GM10847 (cell line): Measurements from ENCODE around the gene PDE4D.

Experiments
- POLR2A ChIP-seq: IDR thresholded peaks from 2 replicates; pipeline ENCODE4 v1.6.1; 2011; ENCODE audit not compliant: insufficient read length; ENCODE audit errors: extremely low read depth

The PDE4D gene

DNA sequence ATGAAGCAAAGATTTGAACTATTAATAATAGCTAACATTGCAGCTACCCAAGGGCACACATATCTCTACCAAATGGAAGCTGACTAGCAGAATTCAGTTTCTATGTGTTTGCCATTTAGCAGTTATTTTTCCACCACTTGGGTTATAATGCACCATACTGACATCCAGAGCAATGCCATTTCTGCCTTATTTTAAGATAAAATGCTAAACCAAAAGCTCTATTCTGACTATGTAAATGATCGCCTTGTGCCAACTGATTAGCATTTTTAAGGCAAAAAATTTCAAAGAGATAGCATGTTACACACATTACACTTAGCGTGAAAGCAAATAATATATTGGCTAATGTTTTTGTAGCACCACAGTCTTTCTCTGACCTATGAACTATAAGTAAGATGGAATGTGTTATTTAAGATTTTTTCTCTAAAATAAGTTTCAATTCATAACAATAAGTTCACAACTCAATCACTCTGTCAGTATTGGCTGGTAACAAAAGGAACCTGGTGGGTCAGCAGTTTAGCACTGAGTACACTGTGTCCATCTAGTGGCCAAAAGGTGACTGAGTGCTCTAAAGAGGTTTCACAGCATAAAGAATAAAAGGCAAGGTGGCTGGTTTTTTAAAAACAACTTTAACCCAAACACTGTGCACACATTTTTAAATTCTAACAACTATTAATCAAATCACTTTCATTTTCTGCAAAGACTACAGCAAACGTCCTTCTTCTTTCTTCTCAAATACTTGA, 443.5 kb downstream of the PDE4D start:
- no peak for TF ChIP-seq POLR2A

- no peak for TF ChIP-seq POLR2A
Measured at GRCh38 chr5:59446356-59446755, 447.2 kb downstream of the PDE4D start.

DNA sequence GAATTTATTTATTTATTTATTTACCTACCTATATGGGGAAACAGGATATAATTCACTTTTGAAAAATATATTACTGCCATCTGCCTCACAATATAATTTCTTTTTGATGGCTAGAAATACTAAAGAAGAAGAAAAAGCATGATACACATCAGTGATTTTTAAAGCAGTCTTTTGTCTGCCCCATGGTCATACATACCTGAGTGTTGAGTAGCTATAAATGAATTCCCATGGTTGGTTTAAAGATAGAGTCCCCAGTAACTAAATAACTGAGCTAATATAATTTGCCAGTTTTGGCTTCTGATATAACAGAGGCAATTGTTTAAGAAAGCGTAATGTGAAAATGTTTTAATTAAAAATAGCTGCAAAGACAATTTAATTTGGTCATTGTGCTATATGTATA, 447.8 kb downstream of the PDE4D start:
- TF ChIP-seq POLR2A: no peak

DNA sequence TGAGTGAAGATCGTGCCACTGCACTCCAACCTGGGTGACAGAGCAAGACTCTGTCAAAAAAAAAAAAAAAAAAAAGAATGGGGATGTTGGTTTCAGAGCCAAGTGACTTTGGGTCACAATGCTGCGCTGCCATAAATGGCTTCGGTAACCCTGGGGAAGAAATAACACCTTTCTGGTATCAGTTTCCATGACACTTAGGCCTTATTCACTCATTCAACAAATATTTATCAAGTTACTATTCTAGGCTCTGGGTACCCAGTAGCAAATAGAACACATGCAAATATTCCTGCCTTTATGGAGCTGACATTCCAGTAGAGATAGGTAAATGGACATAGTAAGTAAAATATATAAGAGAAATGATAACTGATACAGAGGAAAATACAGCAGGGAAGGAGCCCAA, 454.2 kb downstream of the PDE4D start:
- no peak for TF ChIP-seq POLR2A

DNA sequence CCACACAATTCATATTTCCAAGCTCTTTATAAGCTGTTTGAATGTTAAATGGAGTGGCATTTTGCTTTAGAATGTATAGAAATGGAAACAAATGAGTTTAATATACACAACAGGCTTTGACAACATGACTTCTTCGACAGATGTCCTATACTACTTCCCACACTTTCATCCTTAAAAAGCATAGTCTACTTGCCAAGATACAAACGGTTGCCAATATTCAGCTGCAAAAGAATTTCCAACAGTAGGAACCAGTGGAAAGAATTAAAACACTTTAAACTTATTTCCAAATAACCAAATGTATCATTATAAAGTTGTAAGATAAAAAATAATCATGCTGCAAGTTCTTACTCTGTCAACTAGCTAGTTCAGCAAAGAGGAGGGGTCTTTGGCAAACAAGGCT, 456.4 kb downstream of the PDE4D start:
- TF ChIP-seq POLR2A: no peak

GRCh38 chr5:59436364-59437148, 457.0 kb downstream of the PDE4D start:
- no peak for TF ChIP-seq POLR2A

DNA sequence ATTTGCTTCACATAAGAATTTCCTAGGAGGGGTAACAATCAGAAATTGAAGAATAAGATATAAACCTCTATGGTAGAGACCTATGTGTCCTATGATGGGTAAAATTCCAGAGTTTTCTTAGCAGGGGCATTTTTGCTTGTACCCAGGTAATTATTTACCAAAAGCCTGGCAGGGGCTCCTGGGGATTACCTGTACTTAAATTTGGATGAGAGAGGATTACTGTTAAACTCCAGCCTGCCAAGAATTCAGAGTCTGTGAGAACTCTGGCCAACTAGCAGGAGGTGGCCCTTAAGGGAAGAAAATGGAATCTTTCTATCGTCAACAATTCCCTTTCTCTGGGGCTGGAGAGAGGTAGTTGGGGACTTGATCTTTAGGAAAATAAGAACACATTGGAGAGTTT, 460.4 kb downstream of the PDE4D start:
- TF ChIP-seq POLR2A: no peak

DNA sequence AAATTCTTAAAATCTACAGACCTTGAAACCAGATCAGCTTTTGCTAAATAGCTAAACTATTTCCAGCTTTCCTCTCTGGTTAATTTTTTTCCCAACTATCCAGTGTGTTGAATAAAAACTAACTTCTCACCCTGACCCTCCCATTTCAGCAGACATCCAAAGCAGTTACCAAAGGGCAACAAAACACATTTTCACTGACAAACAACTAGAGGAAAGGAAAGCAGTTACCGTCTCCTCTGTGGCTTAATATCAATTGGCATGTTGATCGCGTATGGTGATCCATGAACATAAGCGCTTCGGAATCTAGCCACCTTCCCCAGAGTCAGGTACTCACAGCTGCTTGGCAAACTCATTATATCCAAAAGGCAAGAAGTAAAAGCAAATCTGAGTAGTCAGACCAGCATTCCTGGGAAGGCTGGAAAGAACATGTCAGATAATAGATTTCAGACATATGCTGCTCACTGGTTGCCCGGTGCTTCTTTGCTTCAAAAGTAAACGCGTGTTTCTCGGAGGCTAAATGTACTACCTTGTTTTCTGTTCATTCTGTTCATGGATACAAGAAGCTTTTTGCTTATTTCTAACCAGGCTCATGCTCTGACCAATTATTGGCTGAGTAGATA, 463.4 kb downstream of the PDE4D start:
- TF ChIP-seq POLR2A: no peak

- TF ChIP-seq POLR2A: no peak
Measured at GRCh38 chr5:59428391-59428790, 465.1 kb downstream of the PDE4D start.

DNA sequence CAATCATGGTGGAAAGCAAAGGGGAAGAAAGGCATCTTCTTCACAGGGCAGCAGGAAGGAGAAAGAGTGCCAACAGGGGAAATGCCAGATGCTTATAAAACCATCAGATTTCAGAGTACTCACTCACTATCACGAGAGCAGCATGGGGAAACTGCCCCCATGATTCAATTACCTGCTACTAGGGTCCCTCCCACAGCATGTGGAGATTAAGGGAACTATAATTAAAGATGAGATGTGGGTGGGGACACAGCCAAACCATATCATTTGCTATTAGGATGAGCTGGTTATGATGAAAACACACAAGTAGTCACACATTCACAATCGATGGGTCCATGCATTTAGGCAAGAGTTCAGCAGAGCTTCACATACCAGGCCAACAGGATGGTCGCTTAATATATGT, 469.0 kb downstream of the PDE4D start:
- TF ChIP-seq POLR2A: no peak

DNA sequence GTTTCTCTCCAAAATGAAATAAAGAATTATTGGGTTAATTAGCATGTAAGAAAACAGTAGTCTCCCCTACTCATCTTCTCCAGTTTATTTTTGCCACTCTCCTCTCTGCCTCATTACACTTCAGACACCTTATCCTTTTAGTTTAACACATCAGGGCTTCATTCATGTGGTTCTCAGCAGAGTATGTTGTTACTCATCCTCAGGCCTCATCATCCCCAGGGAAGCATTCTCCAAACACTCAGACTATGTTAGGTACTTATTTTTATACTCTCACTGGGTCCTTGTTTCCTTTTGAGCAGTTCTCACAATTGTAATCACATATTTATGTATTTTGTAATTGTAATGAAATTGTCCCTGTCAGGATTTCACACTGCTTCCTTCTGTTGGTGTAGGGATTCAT, 470.5 kb downstream of the PDE4D start:
- TF ChIP-seq POLR2A: no peak

DNA sequence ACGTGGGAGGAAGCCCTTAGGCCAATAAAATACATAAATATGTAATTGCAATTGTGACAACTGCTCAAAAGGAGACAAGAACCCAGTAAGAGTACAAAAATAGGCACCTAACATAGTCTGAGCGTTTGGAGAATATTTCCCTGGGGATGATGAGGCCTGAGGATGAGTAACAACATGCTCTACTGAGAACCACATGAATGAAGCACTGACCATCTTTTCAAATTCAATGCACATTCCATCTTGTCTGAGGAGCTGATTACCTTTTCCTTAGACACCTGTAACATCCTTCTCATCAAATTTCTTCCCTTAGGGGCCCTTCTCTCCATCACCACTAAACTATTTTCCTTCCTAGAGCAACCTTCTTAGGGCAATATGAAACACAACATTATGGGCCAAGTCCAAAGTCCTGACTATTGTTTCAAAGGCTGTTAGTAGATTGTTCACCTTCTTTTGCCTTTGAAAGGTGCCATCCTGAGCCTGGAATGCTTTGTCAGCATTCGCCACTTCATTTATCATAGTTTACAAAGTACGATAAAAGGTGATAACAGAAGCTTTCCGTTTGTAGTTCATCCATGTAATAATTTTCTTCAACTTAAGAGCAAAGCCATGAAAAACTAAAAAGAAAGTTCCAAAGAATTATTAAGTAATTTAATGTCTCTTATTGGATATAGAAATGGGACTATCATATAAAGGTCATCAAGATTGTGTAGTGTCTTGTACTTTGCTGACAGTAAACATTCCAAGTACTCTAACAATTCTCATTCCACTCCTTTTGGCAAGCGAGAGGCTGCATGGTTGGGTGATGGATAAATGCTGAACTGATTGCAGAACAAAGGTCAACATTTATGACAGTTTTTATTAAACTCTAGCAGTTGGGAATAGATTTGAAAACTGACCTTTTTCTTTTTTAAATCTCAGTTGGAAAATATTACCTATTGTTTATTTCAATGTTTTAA, 471.3 kb downstream of the PDE4D start:
- TF ChIP-seq POLR2A: no peak

GRCh38 chr5:59420596-59420995, 472.9 kb downstream of the PDE4D start:
- no peak for TF ChIP-seq POLR2A

GRCh38 chr5:59418808-59419207, 474.7 kb downstream of the PDE4D start:
- no peak for TF ChIP-seq POLR2A

GRCh38 chr5:59416451-59416850, 477.1 kb downstream of the PDE4D start:
- TF ChIP-seq POLR2A: no peak
